GM12878 (cell line): Measurements from ENCODE around the gene PCGF1. TPM values are rescaled to one million over a fixed set of nuclear protein-coding genes. Genes with fewer than 3 reads are reported as not detected.
A peak's percentile ranks its signal among the peaks of the same experiment; 100 is the strongest.

Experiments used
- ATAC-seq: fragments of 200-7000 bp; cut with Tn5 transposase; 3 replicates; pipeline ENCODE4 v1.9.1; 2020; ENCODE audit warnings: mild to moderate bottlenecking, moderate library complexity
- BruUV-seq: library from RNA; stranded (reverse); fragments of 400-500 nt; replicated peaks from 2 replicates; lab custom pipeline; 2021; lab: Mats Ljungman, UMichigan
- CTCF ChIA-PET: fragments of 300-600 bp; sonication (Branson Sonifier 250); formaldehyde crosslinking; extraction: SDS; loops from one replicate; lab custom pipeline; 2021; ENCODE audit warnings: inconsistent platforms; lab: Yijun Ruan, JAX
- POLR2A ChIA-PET: fragments of 350-600 bp; formaldehyde crosslinking; extraction: SDS; loops from one replicate; lab custom pipeline; 2021; ENCODE audit warnings: inconsistent platforms; lab: Charles Lee
- RAD21 ChIA-PET: fragments of 300-600 bp; sonication (Branson Sonifier 250); formaldehyde crosslinking; loops from one replicate; lab custom pipeline; 2023; ENCODE audit warnings: antibody characterized with exemption; ENCODE audit not compliant: unreplicated experiment; lab: Charles Lee
- SMC1A ChIA-PET: fragments of 300-600 bp; sonication (Branson Sonifier 250); formaldehyde crosslinking; loops from one replicate; lab custom pipeline; 2023; ENCODE audit not compliant: unreplicated experiment, uncharacterized antibody; lab: Charles Lee
- DNase-seq: peaks from one replicate; pipeline ENCODE4 v3.0.0-alpha.2; 2011; ENCODE audit warnings: low read depth, low spot score
- FAIRE-seq: peaks from 3 replicates; lab custom pipeline; 2011; peaks lifted over from hg19 to GRCh38; lab: Jason Lieb, UNC
- H2AFZ ChIP-seq: 2 replicates; pipeline ENCODE4 v1.6.0; 2011; ENCODE audit warnings: low read depth, low read length, control low read depth; ENCODE audit not compliant: control insufficient read depth
- H3K27ac ChIP-seq: 2 replicates; pipeline ENCODE4 v1.5.1; 2011; ENCODE audit warnings: control low read depth; ENCODE audit not compliant: control insufficient read depth, insufficient read depth
- H3K27me3 ChIP-seq, 2 experiments: replicated peaks in 1 of 2; 2 replicates each; pipeline versions ENCODE4 v1.6.0 to v1.6.1; 2011; ENCODE audit warnings: low read length in 1 of 2; ENCODE audit not compliant: control insufficient read depth in 2 of 2, insufficient read depth in 2 of 2
- H3K36me3 ChIP-seq, 2 experiments: 2 replicates each; pipeline ENCODE4 v1.5.1; 2011; ENCODE audit warnings: low read length in 1 of 2; ENCODE audit not compliant: control insufficient read depth in 2 of 2, insufficient read depth in 2 of 2
- H3K4me1 ChIP-seq: 2 replicates; pipeline ENCODE4 v1.6.1; 2011; ENCODE audit warnings: mild to moderate bottlenecking, low read length, moderate library complexity, mixed read lengths; ENCODE audit not compliant: control insufficient read depth, insufficient read depth
- H3K4me2 ChIP-seq: 2 replicates; pipeline ENCODE4 v1.6.0; 2011; ENCODE audit warnings: control low read depth; ENCODE audit not compliant: control insufficient read depth, insufficient read depth
- H3K4me3 ChIP-seq: fragments of 200-600 bp; sonication (generic); 2 replicates; pipeline ENCODE4 v1.5.1; 2016
- H3K79me2 ChIP-seq: 2 replicates; pipeline ENCODE4 v1.6.0; 2011; ENCODE audit warnings: low read length; ENCODE audit not compliant: control insufficient read depth, insufficient read depth
- H3K9ac ChIP-seq: 2 replicates; pipeline ENCODE4 v1.8.0; 2011; ENCODE audit warnings: low read length, control low read depth, mixed read lengths; ENCODE audit not compliant: control insufficient read depth, insufficient read depth
- H3K9me3 ChIP-seq: replicated peaks from 3 replicates; pipeline ENCODE4 v1.5.1; 2011; ENCODE audit warnings: mild to moderate bottlenecking, low read length; ENCODE audit not compliant: control insufficient read depth, insufficient read depth
- H4K20me1 ChIP-seq: 2 replicates; pipeline ENCODE4 v1.6.0; 2011; ENCODE audit not compliant: control insufficient read depth, insufficient read depth
- BRCA1 ChIP-seq: IDR thresholded peaks from 2 replicates; pipeline ENCODE4 v1.6.1; 2011; ENCODE audit warnings: low read depth, low read length, improper control_type of control experiment
- FOXM1 ChIP-seq: IDR thresholded peaks from 2 replicates; pipeline ENCODE4 v1.6.1; 2012; ENCODE audit warnings: low read depth, mild to moderate bottlenecking, inconsistent platforms, low read length, moderate library complexity
- GATAD2B ChIP-seq: fragments of 450-650 bp; conservative IDR thresholded peaks from 2 replicates; pipeline ENCODE4 v1.6.1; 2017; ENCODE audit warnings: low read depth, mild to moderate bottlenecking, moderate library complexity
- IKZF2 ChIP-seq, 2 experiments: fragments of 450-650 bp; IDR thresholded peaks; 2 replicates each; pipeline ENCODE4 v1.6.1; 2017; ENCODE audit warnings: mild to moderate bottlenecking in 2 of 2, moderate library complexity in 2 of 2
- IRF4 ChIP-seq: IDR thresholded peaks from 2 replicates; pipeline ENCODE4 v1.6.1; 2011; ENCODE audit warnings: low read depth, low read length
- KLF5 ChIP-seq: fragments of 450-650 bp; IDR thresholded peaks from 2 replicates; pipeline ENCODE4 v1.6.1; 2014; ENCODE audit warnings: mild to moderate bottlenecking; ENCODE audit not compliant: partially characterized antibody
- NFYA ChIP-seq: IDR thresholded peaks from 2 replicates; pipeline ENCODE4 v1.6.1; 2011; ENCODE audit warnings: low read depth, mild to moderate bottlenecking, low read length, improper control_type of control experiment, borderline replicate concordance
- NR2C2 ChIP-seq: IDR thresholded peaks from 2 replicates; pipeline ENCODE4 v1.6.1; 2011; ENCODE audit warnings: borderline replicate concordance, low read depth; ENCODE audit not compliant: control insufficient read depth, insufficient read length
- POLR2AphosphoS2 ChIP-seq: IDR thresholded peaks from 2 replicates; pipeline ENCODE4 v1.6.1; 2011; ENCODE audit warnings: low read depth, mild to moderate bottlenecking, low read length, improper control_type of control experiment, moderate library complexity
- POU2F2 ChIP-seq: IDR thresholded peaks from 3 replicates; pipeline ENCODE4 v1.6.1; 2011; ENCODE audit warnings: low read depth, mild to moderate bottlenecking, low read length, borderline replicate concordance
- YY1 ChIP-seq: IDR thresholded peaks from 2 replicates; pipeline ENCODE4 v1.6.1; 2011; ENCODE audit warnings: low read depth, mild to moderate bottlenecking, low read length
- WGBS: methylation state at CpG from one replicate; pipeline ENCODE4 v1.1.6; 2016; ENCODE audit warnings: low lambda C conversion rate; ENCODE audit not compliant: insufficient replicate concordance, insufficient coverage; ENCODE audit errors: missing lambda C conversion rate; 5-methylcytosine and 5-hydroxymethylcytosine counted together
- in situ Hi-C: fragments of 300-500 bp; cut with MboI; formaldehyde crosslinking; loops from 9 replicates; pipeline ENCODE4 v1.14.3; 2018; ENCODE audit warnings: mixed read lengths
- intact Hi-C: fragments of 100-400 bp; cut with micrococcal nuclease; formaldehyde crosslinking; loops from one replicate; pipeline ENCODE4 v1.14.2; 2022; ENCODE audit not compliant: unreplicated experiment
- polyA plus RNA-seq, 11 experiments: library from polyadenylated mRNA; depleted of rRNA in 4 of 11; unstranded in 6 of 11; stranded (reverse) in 5 of 11; fragments of >200 nt; fragmentation: Nextera tagmentation in 4 of 11; fragmentation: Illumina TruSeq in 1 of 11; extraction: Ambion mirVana in 4 of 11; extraction: Trizol in 1 of 11; gene quantifications; 1 replicate in 1 of 11; 2 replicates in 10 of 11; pipeline versions ENCODE4 v1.2.1 to v1.2.3, GENCODE V29; 2011 to 2016; ENCODE audit warnings: inconsistent platforms in 2 of 11, missing spikeins in 2 of 11, low read depth in 1 of 11
- total RNA-seq, 4 experiments: library from RNA; depleted of rRNA in 3 of 4; stranded (reverse); fragments of >200 nt in 3 of 4; fragmentation: Illumina TruSeq in 1 of 4; extraction: Trizol in 1 of 4; gene quantifications; 2 replicates each; pipeline versions ENCODE4 v1.2.1 to v1.2.3, GENCODE V29; 2013 to 2021
- TF ChIP-seq, protein P1 (sequence below): fragments of 450-650 bp; conservative IDR thresholded peaks from 2 replicates; pipeline ENCODE4 v1.6.1; 2017; ENCODE audit warnings: mild to moderate bottlenecking, moderate library complexity
- TF ChIP-seq, protein P2 (sequence below): IDR thresholded peaks from 2 replicates; pipeline ENCODE4 v1.6.1; 2011; ENCODE audit warnings: low read depth, mild to moderate bottlenecking, low read length, moderate library complexity, borderline replicate concordance; ENCODE audit errors: extremely low read depth
- TF ChIP-seq, protein P3 (sequence below): IDR thresholded peaks from 2 replicates; pipeline ENCODE4 v1.6.1; 2012; ENCODE audit warnings: improper control_type of control experiment, low read depth, low read length; ENCODE audit not compliant: insufficient replicate concordance

The PCGF1 gene
- total and polyA plus RNA-seq, 10 of the 15 experiments (the other 5 are each of a cell fraction or from before 2014, with no cell fraction given), result 23.1 to 50.8 (median 27.4) TPM

DNA sequence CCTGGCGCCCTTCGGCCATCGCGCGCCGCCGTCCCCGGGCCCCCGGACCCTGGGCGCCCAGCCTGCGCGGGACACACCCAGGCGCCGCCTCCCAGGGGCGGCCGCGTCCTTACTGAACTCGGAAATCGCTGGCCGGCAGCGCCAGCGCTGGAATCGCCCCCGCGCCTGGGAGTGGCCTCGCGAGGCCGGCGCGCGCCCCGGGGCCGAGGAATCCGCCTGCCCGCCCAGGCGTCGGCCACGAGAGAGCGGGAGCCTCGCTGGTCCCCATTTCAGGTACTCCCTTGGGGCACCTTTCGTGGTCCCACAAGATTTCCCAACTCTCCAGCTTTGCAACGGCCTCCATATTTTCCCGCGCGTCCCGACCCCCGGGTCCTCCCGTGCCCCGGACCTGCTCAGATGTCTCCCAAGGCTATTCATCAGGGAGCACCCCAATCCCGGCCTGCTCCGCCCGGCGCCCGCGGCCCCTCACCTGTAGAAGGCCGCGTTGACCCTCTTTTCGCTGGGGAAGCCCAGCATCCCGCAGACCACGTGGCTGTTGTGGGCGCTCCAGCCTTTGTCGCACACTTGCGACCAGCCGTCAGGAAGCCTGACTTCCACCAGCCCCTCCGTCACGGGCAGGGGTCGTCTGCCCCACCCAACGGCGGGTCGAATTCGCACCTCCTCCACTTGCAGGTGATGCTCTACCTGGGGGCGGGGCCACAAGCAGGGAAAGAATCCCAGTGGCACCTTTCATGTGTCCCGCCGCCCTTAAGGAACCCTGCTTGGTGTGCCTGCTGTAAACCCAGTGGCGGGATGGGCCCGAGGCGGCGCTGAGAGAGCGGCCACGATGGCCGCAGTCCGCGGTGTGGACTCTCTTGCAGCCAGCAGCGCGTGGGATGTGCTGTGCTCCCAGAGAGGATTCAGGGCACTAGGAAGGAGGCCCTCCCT is 41.7 kb upstream of the PCGF1 start:
- ChIA-PET POLR2A (interaction anchor here (1.3 to 17.8 kb wide), 6 partner anchors 10 to 42 kb away, joined by 3 to 441 read pairs (median 6); partner anchors contain the start of genes AUP1, HTRA2 and PCGF1), RAD21 (interaction anchor here (0.6 to 8.6 kb wide), 7 partner anchors 19 to 91 kb away, joined by 3 to 96 read pairs (median 24); partner anchors contain the start of genes AUP1, HTRA2 and WBP1), SMC1A (interaction anchor here (1.1 to 6.8 kb wide), 8 partner anchors 11 to 42 kb away, joined by 3 to 106 read pairs (median 38); partner anchors contain the start of genes AUP1 and HTRA2), CTCF (interaction anchor here (0.7 to 14.3 kb wide), 4 partner anchors 10 to 66 kb away, joined by 3 to 115 read pairs (median 52); partner anchors contain the start of genes AUP1, CCDC142, DQX1 and HTRA2)
- FAIRE-seq (no peak), DNase-seq (no peak), ATAC-seq (peak; percentile 57)
- intact Hi-C loops (no loop called here), in situ Hi-C loops (no loop called here)
- 3% methylated on average over 85 of the region's 85 CpGs for WGBS
- Histone ChIP-seq H3K27me3 (no peaks in the 10 kb centered on the region), H3K27ac (peak overlapping the region; percentile 67), H2AFZ (peak overlapping the region; percentile 71), H3K4me1 (peaks cover 33% of the 10 kb centered on the region), H3K36me3 (no peaks in the 10 kb centered on the region; a peak in 1 of 4 replicates), H3K4me2 (peak overlapping the region; percentile 95), H3K79me2 (peaks cover 69% of the 10 kb centered on the region), H3K4me3 (peak overlapping the region; percentile 95), H4K20me1 (no peaks in the 10 kb centered on the region), H3K9ac (peak overlapping the region; percentile 82), H3K9me3 (no peaks in the 10 kb centered on the region)
- TSS peak; percentile 67 for BruUV-seq
- no peak for TF ChIP-seq NFYA
- no peak for TF ChIP-seq BRCA1
- TF ChIP-seq POLR2AphosphoS2, result no peak
- TF ChIP-seq GATAD2B, result peak; percentile 81; the same call in 1 of the 2 replicates
- TF ChIP-seq, protein P1, sequence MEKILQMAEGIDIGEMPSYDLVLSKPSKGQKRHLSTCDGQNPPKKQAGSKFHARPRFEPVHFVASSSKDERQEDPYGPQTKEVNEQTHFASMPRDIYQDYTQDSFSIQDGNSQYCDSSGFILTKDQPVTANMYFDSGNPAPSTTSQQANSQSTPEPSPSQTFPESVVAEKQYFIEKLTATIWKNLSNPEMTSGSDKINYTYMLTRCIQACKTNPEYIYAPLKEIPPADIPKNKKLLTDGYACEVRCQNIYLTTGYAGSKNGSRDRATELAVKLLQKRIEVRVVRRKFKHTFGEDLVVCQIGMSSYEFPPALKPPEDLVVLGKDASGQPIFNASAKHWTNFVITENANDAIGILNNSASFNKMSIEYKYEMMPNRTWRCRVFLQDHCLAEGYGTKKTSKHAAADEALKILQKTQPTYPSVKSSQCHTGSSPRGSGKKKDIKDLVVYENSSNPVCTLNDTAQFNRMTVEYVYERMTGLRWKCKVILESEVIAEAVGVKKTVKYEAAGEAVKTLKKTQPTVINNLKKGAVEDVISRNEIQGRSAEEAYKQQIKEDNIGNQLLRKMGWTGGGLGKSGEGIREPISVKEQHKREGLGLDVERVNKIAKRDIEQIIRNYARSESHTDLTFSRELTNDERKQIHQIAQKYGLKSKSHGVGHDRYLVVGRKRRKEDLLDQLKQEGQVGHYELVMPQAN, result 0 out of 2 replicates have a peak, but pooled peaks have one; percentile 51
- 0 out of 4 replicates have a peak, but pooled peaks have one; percentile 12 to 34 for TF ChIP-seq IKZF2 (IDR thresholded peaks at IDR 0.05)
- TF ChIP-seq POU2F2, result no peak
- TF ChIP-seq FOXM1, result no peak
- TF ChIP-seq YY1, result peak; percentile 57
- no peak for TF ChIP-seq NR2C2
- TF ChIP-seq, protein P2, sequence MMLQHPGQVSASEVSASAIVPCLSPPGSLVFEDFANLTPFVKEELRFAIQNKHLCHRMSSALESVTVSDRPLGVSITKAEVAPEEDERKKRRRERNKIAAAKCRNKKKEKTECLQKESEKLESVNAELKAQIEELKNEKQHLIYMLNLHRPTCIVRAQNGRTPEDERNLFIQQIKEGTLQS, result no peak
- no peak for TF ChIP-seq IRF4
- no peak for TF ChIP-seq KLF5
- TF ChIP-seq, protein P3, sequence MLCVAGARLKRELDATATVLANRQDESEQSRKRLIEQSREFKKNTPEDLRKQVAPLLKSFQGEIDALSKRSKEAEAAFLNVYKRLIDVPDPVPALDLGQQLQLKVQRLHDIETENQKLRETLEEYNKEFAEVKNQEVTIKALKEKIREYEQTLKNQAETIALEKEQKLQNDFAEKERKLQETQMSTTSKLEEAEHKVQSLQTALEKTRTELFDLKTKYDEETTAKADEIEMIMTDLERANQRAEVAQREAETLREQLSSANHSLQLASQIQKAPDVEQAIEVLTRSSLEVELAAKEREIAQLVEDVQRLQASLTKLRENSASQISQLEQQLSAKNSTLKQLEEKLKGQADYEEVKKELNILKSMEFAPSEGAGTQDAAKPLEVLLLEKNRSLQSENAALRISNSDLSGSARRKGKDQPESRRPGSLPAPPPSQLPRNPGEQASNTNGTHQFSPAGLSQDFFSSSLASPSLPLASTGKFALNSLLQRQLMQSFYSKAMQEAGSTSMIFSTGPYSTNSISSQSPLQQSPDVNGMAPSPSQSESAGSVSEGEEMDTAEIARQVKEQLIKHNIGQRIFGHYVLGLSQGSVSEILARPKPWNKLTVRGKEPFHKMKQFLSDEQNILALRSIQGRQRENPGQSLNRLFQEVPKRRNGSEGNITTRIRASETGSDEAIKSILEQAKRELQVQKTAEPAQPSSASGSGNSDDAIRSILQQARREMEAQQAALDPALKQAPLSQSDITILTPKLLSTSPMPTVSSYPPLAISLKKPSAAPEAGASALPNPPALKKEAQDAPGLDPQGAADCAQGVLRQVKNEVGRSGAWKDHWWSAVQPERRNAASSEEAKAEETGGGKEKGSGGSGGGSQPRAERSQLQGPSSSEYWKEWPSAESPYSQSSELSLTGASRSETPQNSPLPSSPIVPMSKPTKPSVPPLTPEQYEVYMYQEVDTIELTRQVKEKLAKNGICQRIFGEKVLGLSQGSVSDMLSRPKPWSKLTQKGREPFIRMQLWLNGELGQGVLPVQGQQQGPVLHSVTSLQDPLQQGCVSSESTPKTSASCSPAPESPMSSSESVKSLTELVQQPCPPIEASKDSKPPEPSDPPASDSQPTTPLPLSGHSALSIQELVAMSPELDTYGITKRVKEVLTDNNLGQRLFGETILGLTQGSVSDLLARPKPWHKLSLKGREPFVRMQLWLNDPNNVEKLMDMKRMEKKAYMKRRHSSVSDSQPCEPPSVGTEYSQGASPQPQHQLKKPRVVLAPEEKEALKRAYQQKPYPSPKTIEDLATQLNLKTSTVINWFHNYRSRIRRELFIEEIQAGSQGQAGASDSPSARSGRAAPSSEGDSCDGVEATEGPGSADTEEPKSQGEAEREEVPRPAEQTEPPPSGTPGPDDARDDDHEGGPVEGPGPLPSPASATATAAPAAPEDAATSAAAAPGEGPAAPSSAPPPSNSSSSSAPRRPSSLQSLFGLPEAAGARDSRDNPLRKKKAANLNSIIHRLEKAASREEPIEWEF, result no peak
